ENCODE results near the gene PLEKHA8. TPM values are rescaled to one million over a fixed set of nuclear protein-coding genes. Genes with fewer than 3 reads are reported as not detected.

The PLEKHA8 gene
- total and polyA plus RNA-seq, 2 of the 8 experiments (the other 6 are each of a cell fraction or from before 2014, with no cell fraction given): 10.7 to 44.0 TPM

DNA sequence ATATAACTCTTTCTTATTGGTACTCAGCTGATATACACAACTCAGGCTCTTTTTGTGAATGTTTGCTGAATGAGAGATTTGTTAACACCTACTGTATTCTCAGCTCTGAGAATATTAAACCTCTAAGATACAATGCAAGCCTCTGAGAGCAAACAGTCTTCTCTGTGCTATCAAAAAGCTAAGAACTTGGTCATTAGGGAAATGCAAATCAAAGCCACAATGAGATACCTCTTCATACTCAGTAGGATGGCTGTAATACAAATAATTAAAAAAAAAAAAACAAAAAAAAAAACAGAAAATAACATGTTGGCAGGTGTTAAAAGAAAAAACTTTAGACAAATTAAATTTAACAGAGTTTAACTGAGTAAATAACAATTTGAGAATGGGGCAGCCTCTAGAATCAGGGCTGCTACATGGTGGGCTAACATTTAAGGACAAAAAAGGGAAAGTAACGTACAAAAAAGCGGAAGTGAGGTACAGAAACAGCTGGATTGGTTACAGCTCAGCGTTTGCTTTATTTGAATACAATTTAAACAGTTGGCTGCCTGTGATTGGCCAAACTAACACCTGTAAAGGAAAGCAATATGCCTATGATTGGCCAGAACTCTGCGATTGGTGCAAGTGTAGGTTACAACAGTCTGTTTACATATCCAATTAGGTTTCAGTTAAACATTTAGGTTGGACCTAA lies 91.8 kb downstream of the PLEKHA8 start:
- no peaks in the 10 kb centered on the region for H3K79me1 ChIP-seq (ENCODE audit: low read depth, low read length)
- H4K5ac ChIP-seq (ENCODE audit: insufficient read length, low read depth, low read length): no peak overlapping the region
- POLR2A ChIA-PET (ENCODE audit: partially characterized antibody): interaction anchor here (1.3 kb wide), 1 partner anchor 14 kb away, joined by 3 read pairs; no protein-coding TSS in a partner anchor
- no peak overlapping the region for H3K18ac ChIP-seq (ENCODE audit: extremely low read depth, low read length)
- H2AFZ ChIP-seq (ENCODE audit: low read length): no peak overlapping the region
- DNase-seq (ENCODE audit: low read depth in 1 of 2, low spot score in 2 of 2): no peak
- H3K79me2 ChIP-seq (ENCODE audit: control insufficient read depth in 1 of 2, insufficient read depth in 2 of 2, low read length in 2 of 2): no peaks in the 10 kb centered on the region
- H3K27me3 ChIP-seq (replicated peaks in 1 of 4; ENCODE audit: control insufficient read depth in 3 of 4, extremely low read depth in 1 of 4, insufficient read depth in 3 of 4, low read length in 3 of 4): no peaks in the 10 kb centered on the region
- H3K4ac ChIP-seq (replicated peaks; ENCODE audit: insufficient read length, low read depth, low read length): no peak overlapping the region
- no peak overlapping the region for H3K4me3 ChIP-seq (ENCODE audit: extremely low read depth in 1 of 4, insufficient read depth in 2 of 4, low read depth in 3 of 4, low read length in 4 of 4)
- no peak for FAIRE-seq
- WGBS, 2 experiments (ENCODE audit: extremely low coverage in 1 of 2, insufficient coverage in 1 of 2, insufficient read length in 1 of 2, insufficient replicate concordance in 2 of 2, low coverage in 1 of 2, low lambda C conversion rate in 2 of 2, missing lambda C conversion rate in 1 of 2): 85% methylated on average over 4 of the region's 4 CpGs; no CpG with 5 or more reads in 1 of the 2 experiments
- no peak overlapping the region for H4K91ac ChIP-seq (replicated peaks; ENCODE audit: insufficient read length, low read length)
- H2AK5ac ChIP-seq (ENCODE audit: low read depth, low read length): no peak overlapping the region
- peaks cover 0 to 5% of the 10 kb centered on the region in 2 experiments for H4K20me1 ChIP-seq (replicated peaks in 1 of 2; ENCODE audit: control insufficient read depth in 1 of 2, insufficient read depth in 2 of 2, low read length in 2 of 2)
- H3K56ac ChIP-seq (replicated peaks; ENCODE audit: insufficient read length, low read depth, low read length): no peak overlapping the region
- TF ChIP-seq NRF1 (IDR thresholded peaks at IDR 0.05; ENCODE audit: low read depth, low read length) (no peak), BCL11A (IDR thresholded peaks at IDR 0.05; ENCODE audit: low read depth in 2 of 2, low read length in 2 of 2) (no peak), SP1 (IDR thresholded peaks at IDR 0.05; ENCODE audit: low read depth, low read length) (no peak), CHD2 (IDR thresholded peaks at IDR 0.05; ENCODE audit: low read length) (no peak), HDAC2 (IDR thresholded peaks at IDR 0.05; ENCODE audit: borderline replicate concordance in 1 of 2, low read depth in 2 of 2, low read length in 2 of 2) (no peak), RXRA (IDR thresholded peaks at IDR 0.05; ENCODE audit: insufficient read depth, low read depth, low read length) (no peak), BACH1 (IDR thresholded peaks at IDR 0.05; ENCODE audit: low read length) (no peak), ASH2L (IDR thresholded peaks at IDR 0.05; ENCODE audit: low read length) (no peak)
- TF ChIP-seq, protein P1, sequence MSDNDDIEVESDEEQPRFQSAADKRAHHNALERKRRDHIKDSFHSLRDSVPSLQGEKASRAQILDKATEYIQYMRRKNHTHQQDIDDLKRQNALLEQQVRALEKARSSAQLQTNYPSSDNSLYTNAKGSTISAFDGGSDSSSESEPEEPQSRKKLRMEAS (IDR thresholded peaks at IDR 0.05): no peak
- H2BK12ac ChIP-seq (ENCODE audit: low read depth, low read length): no peak overlapping the region
- H3K14ac ChIP-seq (ENCODE audit: insufficient read length): no peak overlapping the region
- H2BK15ac ChIP-seq (ENCODE audit: low read length): no peak overlapping the region
- no peak overlapping the region for H2BK5ac ChIP-seq (ENCODE audit: low read depth, low read length)
- no peak overlapping the region for H3K9ac ChIP-seq (replicated peaks in 1 of 4; ENCODE audit: extremely low read depth in 1 of 4, low read depth in 3 of 4, low read length in 3 of 4)
- no peak overlapping the region for H3K4me2 ChIP-seq (ENCODE audit: insufficient read depth in 1 of 2, low read depth in 2 of 2, low read length in 2 of 2)
- no peak overlapping the region for H2BK120ac ChIP-seq (replicated peaks; ENCODE audit: low read depth, low read length)
- no peaks in the 10 kb centered on the region; a peak in 1 of 7 replicates for H3K4me1 ChIP-seq (replicated peaks in 1 of 4; ENCODE audit: control insufficient read depth in 3 of 4, insufficient read depth in 4 of 4, low read length in 3 of 4)
- peaks cover 4 to 8% of the 10 kb centered on the region in 2 experiments for H3K9me3 ChIP-seq (ENCODE audit: insufficient read depth in 2 of 2, low read depth in 1 of 2, low read length in 1 of 2)
- no peak overlapping the region for H3K27ac ChIP-seq (ENCODE audit: low read depth, low read length)
- H2BK20ac ChIP-seq (ENCODE audit: low read length): no peak overlapping the region
- no peaks in the 10 kb centered on the region for H3K23me2 ChIP-seq (ENCODE audit: low read depth, low read length)
- CTCF ChIA-PET (ENCODE audit: partially characterized antibody): interaction anchor here (0.8 to 1.2 kb wide), 2 partner anchors 10 to 14 kb away, joined by 3 read pairs; no protein-coding TSS in a partner anchor
- H3K23ac ChIP-seq (ENCODE audit: insufficient read length): no peak overlapping the region
- no peak overlapping the region for H4K8ac ChIP-seq (ENCODE audit: extremely low read depth, insufficient read depth, low read length)
- peaks cover 0 to 4% (median 0%) of the 10 kb centered on the region in 4 experiments; a peak in 1 of 8 replicates for H3K36me3 ChIP-seq (ENCODE audit: control insufficient read depth in 2 of 4, insufficient read depth in 4 of 4, low read length in 3 of 4)
